GM18508 (cell line): ENCODE data around the gene COL19A1.
A peak's percentile ranks its signal among the peaks of the same experiment; 100 is the strongest.

Experiments
- ATAC-seq: cut with Tn5 transposase; IDR thresholded peaks from one replicate; pipeline ENCODE4 v1.9.1; 2021; ENCODE audit warnings: moderate number of reproducible peaks; ENCODE audit not compliant: insufficient read depth, unreplicated experiment

The COL19A1 gene

GRCh38 chr6:70198785-70199184 lies 332.4 kb downstream of the COL19A1 start:
- no peak for ATAC-seq

DNA sequence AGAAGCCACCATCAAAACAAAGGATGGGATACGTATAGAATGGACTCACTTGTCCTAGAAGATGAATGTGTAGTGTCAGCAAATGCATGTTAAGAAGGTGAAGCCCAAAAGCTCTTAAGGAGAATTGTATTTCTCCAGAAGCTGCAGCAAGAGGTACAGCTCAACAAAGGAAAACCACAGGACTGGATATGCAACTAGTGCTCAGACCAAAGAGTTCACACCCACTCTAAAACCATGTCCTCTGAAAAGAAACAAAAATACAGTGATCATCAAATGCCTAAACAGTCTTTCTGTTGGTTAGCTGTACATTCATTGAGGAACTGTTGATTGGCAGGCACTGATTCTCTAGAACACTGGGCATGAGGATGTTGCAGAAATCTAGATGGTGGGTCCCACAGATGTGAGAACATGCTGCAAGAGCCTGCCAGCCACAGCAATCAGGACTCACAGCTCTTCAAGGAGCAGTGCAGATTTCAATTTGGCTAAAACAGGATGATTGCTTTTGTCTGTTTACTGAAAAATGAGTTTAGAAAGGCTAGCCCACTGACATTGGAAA lies 342.0 kb downstream of the COL19A1 start:
- ATAC-seq = no peak

DNA sequence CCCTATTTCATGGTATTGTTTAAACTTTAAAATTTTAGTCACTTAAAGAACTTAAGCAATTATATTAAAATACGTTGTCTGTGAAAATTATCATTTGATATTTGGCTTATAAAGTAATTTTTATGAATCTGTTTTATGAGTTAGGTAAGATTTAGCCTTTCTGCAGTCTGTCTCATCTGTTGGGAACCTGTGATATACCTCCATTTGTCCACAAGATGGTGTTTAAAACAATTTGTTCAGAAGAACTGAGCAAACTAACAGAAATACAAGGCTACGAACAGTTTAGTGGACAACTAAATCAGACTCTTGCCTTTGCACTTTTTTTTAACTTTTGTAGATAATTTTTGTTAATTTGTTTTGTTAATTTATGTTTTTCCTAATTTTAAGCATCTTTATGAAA lies 344.1 kb downstream of the COL19A1 start:
- no peak for ATAC-seq

DNA sequence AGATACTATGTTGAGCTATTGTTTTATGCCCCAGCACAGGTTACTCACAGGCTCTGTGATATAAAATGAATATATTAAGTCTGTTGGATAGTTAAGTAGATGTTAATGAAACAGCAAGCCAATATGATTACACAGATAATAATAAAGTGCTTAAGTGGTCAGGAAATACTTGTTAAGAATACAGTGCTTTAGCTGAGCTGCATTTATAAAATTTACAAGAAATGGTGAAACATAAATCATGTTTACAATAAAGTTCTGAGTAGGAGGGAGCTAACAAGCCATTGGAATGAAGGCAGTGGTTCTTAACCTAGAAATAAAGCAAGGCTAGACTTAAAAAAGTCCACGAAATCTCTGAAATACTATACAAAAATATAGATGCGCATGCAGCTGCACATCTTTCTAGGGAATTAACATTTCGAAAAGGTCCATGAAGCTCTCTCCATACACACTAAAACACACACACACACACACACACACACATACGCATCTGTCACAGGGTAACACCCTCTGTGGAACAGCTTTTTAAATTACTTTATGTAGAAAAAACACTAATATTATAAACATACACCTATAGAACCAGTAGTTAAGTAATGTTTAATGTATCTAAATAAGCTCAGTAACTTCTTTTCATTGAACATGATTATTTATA lies 349.2 kb downstream of the COL19A1 start:
- no peak for ATAC-seq

DNA sequence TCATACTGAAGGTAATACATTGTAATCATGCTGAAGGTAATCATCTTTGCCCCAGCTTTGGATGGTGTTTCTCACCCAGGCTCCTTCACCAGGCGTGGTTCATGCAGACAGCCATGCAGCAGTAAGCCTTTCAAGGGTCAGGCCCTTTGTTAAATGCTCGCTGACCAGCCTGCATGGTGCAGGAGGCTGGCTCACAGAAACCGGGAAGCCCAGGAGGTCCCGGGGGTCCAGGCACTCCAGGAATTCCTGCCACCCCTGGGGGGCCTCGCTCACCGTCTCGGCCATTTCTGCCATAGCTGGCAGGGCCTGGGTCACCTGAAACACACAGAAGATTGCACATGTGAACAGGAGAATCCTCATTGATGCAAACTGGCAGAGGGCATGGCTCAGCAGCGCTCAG lies 350.4 kb downstream of the COL19A1 start:
- ATAC-seq = no peak

DNA sequence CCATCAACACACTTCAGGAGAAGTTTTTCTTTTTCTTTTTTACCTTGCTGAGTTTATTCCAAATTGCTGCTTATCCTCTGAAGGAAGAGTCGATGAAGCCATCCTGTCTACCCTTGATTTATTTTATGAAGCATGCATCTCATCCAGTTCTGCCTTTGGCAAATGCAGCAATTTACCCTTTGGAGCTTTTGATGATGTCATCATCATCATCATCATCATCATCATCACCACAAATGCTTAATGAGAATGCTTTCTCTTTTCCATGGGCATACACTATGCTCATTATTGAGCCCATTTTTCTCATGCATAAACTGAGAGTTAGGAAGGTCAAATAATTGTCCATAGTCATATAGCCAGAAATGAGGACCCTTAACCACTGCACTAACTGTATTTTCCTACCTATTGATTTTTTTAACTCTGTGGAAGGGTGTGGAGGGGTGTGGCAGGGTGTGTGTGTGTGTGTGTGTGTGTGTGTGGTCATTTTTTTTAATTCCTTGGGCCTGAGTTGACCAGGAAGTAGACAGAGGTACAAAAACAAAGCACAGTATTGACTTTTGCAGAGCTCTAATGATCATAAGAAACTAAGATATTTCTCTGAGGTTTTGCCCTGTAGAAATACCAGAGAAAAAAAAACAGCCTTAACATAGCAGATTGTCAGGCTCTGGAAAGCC lies 353.7 kb downstream of the COL19A1 start:
- no peak for ATAC-seq

GRCh38 chr6:70221025-70221714 lies 354.8 kb downstream of the COL19A1 start:
- ATAC-seq = peak; percentile 44

DNA sequence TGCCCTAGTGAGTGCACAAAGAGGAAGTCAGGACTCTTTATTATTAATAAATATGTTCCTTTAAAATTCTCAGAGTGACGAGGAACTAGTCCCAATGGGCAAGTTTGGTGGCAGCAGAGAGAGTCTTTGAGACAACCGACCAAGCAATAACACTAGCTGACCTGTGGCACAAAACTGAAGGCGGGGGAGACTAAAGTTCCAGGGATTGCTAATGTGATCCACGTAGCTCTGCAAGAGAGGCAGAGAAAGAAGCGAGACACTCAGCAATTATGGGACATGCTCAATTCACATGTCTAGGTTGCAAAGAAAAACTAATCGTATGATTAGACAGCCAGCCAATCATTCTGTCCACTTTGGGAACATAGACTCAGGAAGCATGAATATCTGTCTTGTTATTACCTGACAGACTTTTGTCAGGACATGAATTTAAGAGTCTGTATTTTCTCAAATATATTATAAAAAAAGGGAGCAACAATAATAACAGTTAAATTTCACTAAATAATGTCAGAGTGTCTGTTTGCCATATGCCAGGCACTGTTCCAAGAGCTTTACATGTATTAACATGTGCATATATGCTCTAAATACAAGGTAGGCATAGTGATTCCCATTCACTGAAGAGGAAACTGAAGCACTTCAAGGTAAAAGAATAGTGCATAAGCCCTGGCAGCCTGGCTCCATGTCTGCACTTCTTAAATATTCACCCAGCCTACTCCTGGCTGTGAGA lies 355.5 kb downstream of the COL19A1 start:
- ATAC-seq = no peak

DNA sequence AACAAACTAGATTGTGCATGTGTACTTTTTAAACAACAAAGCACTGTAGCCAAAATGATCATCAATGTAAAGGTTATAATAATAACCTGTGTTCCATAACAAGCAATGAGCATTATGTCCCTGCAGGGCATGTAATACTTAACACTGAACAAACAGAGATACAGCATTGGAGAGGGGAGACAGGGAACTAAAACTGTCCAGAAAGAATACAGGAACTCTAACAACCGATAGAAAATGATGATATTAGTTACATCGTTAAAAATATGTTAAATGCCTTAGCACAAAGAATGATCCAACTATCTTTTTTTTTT lies 356.0 kb downstream of the COL19A1 start:
- no peak for ATAC-seq

GRCh38 chr6:70225055-70225454 lies 358.7 kb downstream of the COL19A1 start:
- ATAC-seq = no peak

DNA sequence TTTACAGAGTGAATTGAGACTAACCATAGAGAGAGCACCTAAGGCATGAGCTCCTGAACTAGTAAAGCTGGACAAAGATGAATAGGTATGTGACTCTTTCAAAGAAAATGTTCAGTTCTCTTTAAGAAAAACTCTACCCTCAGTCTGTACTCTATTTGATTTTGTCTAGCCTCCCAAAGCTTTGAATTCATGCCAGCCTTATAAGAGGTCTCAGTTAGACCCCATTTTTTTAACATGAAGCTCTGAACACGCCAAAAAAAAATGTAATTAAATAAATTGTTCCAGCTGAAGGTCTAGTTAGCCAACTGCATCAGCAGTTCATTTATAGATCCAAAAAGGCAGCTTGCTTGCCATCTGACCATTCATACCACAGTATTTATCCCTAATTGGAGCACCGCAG lies 365.0 kb downstream of the COL19A1 start:
- no peak for ATAC-seq

- ATAC-seq = no peak
Measured at GRCh38 chr6:70234561-70235236, 368.3 kb downstream of the COL19A1 start.

- no peak for ATAC-seq
Measured at GRCh38 chr6:70236343-70236742, 370.0 kb downstream of the COL19A1 start.

GRCh38 chr6:70241031-70241430 lies 374.7 kb downstream of the COL19A1 start:
- ATAC-seq = no peak

GRCh38 chr6:70241991-70242420 lies 375.6 kb downstream of the COL19A1 start:
- ATAC-seq = no peak

- ATAC-seq = no peak
Measured at GRCh38 chr6:70246118-70246517, 379.8 kb downstream of the COL19A1 start.

- ATAC-seq = no peak
Measured at GRCh38 chr6:70252604-70253003, 386.2 kb downstream of the COL19A1 start.

GRCh38 chr6:70253923-70254322 lies 387.6 kb downstream of the COL19A1 start:
- no peak for ATAC-seq

DNA sequence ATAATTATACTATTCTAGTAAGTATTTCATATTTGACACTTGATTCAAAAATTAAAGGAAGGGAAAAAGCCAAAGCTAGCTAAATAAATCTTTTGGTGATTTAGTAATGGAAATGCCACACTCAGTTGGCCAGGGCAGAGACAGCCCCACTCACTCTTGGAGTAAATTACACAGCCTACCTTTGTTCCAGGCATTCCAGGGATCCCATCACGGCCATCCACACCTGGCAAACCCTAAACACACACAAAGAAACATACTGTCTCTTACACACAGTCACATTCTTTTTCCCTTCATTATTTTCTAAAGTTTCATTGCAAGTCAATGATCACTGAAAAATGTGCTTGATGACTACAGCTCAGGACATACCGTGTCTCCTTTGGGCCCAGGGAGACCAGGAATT lies 388.4 kb downstream of the COL19A1 start:
- no peak for ATAC-seq

DNA sequence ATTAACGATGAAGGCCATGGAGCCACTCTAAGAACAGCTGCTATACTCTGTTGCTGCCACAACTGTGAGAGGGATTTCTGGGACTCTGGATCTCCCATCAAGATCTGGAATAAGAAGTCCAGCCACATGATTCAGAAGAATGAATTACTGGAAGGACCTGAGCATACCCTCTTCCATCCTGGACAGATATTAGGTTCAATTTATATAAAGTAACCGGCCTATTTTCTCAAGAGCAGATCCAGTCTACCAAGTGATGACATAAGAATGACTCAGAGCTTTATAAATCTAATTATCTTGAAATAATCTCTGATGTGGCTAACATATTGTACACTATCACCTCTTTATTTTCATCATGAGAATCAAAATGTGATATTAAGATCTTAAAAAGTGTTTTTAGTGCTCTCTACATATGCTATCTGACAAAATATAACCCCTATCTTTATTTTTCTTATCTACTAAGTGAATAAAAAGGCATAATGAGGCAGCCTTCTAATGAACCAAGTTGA lies 391.5 kb downstream of the COL19A1 start:
- no peak for ATAC-seq
